ENCODE measurements around the gene CPNE5. TPM values are rescaled to one million over a fixed set of nuclear protein-coding genes. Genes with fewer than 3 reads are reported as not detected.

CPNE5 gene
- total RNA-seq, 1 donor from 2014 or later: 1.00 TPM

DNA sequence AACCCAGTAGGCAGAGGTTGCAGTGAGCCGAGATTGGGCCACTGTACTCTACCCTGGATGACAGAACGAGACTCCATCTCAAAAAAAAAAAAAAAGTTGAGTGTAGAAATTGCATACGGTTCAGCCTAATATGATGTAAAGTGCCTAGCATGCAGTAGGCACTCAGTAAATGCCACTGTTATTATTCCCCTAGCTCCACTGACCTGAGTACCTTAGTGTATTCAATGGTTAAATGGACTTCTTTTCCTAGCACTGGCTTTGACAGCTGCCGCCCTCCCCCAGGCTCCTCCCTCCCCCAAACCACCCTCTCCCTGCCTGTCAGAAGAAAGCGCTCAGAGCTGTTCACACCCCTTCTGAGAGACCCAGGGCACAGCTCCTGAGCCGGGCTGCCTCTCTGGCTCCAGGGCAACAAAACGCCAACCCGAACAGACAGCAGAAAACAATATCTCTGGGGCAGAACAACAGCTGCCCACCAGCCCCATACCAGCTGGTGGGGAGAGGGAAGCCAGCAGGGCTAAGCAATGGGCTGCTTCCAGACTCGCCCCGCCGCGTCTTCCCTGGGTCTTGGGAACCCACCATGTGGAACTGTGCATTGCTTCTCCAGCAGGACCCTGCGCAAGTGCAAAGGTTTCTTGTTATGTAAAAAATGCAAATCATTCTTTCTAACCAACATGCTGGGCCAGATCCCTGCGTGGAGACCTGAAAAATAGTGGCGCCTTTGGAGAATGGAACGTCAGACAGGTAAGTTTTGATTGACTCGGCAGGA is 4.5 kb downstream of the CPNE5 start:
- ATAC-seq: no peak

DNA sequence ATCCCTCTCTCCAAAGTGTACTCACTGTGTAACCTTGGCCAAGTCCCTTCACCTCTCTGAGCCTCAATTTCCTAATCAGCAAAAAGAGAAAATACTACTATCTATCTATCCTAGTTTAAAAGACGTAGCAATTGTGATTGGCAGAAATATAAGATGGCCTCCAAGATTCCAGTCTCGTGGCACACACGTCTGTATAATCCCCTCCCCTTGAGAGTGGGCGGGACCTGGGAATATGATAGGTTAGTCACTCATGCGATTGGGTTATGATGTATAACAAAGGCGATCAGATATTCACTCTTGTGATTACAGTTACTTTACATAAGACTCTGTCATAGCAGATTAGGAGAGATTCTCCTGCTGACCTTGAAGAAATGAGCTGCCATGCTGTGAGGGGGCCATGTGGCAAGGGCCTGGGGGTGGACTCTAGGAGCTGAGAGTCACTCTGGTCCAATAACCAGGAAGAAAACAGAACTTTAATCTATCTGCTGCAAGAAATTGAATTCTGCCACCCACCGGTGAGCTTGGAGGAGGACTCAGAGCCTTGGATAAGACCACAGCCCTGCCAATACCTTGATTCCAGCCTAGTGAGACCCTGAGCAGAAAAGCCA is 6.0 kb downstream of the CPNE5 start:
- no peak for ATAC-seq

DNA sequence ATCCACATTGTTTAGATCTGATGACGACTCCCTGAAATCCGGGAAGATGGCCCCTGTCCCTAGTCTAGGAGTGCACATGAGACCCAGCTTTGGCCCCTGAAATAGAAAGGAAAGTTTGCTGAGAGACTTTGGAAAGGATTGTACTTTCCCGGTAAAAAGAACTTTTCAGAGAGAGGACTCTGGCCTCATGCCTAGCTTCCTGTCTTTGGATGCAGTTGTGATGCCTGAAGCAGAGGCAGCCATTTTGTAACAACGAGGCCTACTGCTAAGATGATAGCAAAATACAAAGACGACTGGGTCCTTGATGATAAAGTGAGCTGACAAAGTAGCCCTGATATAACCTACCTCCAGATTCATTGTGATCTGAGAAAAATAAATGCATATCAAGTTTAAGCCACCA is 6.9 kb downstream of the CPNE5 start:
- ATAC-seq: no peak

DNA sequence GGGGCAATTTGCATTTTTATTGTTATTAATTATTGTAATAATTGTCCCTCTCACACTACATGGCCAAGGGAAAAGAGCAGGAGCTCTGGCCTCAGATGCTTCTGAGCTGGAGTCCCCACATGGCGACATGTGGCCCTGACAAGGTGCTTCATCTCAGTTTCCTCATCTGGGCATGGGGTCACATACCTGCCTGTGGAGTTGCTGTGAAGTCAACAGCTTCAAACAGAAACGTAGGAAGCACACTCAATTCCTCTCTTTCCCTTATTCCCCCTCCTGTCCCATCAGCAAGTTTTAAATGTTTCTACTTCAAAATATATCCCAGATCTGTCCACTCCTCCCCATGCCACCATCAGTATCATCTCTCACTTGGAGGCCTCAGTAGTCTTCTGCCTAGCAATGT is 8.7 kb downstream of the CPNE5 start:
- no peak for ATAC-seq

DNA sequence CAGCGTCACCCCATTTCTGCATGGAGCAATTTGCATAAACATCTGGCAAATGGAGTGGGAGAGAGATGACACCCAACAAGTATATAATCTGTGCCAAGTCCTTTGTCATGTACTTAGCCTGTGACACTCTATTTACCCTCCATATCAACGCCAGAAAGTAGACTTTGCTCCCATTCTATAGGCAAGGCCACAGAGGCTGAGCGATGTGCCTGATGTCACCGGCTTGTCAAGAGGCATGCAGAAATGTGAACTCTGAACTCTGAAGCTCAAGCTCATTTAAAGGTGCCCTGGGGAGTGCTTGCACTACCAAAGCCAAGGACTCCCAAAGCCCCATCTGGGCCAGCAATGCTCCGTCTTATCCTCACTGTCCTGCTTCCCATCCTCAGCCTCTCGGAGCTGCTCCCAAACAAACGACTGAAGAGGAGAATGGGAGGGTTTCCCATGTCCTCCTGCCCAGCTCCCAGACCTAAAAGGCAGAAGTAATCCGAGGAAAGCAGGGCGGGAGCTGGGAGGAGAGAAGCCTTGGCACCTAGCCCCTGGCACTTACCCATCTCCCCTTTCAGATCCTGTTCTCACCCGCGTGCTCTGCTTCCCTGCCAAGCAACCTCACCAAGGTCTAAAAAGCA is 9.2 kb downstream of the CPNE5 start:
- peak; percentile 48 for ATAC-seq

DNA sequence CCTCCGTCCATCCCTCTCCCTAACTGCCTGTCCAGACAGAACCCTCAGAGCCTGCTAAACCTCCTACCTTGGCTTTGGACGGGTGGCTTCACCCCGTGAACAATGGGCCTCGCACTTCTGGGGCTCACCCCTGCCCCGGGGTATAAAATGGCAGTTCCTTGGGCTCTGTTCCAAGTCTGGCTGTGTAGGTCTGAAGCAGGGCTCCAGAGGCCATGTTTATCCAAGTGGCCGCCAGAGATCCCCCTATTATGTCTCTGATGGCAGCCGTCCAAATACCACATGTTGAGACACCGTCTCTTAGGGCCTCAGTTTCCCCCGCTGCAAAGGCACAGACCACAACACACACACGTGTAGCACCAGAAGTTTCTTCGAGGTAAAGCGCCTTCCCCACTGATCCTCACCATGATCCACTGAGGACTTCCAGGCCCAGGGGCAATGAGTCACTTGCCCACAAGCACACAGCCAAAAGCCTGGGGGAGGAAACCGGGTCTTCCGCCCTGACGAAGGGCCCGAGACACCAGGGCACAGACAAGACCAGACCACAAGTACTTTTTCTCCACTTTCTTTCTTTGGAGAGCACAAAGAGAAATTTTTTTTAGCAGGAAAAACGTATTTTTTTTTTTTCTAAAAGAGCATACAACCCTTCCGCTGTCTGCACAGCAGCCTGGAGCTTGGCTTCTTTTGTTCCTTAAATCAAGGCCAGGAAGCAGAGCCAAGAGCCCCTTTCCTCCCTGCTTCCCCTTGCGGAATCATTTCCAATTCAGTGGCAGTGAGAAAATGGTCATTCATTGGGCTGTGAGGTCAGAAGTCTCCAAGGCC is 11.8 kb downstream of the CPNE5 start:
- ATAC-seq: peak; percentile 72

DNA sequence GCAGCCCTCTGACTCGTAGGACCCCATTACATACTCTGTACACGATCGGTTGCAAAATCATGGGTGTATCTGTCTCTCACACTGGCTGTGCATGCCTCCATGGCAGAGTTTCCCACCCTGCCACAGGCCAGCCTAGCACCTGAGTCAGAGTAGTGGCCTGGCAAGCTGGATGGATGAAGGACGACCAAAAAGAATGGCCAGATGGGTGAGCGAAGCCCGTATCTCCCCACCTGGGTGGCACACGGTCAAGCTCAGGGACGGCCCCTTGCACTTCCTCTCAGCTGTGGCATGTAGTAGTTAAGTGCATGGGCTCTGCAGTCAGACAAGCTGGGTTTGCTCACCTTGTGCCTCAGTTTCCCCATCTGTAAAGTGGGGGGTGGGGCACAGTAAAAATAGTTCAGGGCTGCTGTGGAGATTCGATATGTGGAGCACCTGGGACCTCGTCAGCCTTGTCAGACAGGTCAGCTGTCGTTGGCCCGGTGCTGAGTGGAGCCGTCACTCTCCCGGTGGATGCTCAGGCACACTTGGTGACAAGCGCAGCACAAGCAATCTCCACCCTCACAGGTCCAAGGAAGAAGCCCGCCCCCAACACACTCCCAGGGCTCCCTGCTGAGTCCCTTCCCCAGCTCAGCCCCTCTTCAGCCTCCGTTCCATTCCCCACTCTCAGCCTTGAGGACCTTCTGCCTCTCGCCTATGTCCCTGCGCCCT is 12.6 kb downstream of the CPNE5 start:
- ATAC-seq: peak; percentile 14

DNA sequence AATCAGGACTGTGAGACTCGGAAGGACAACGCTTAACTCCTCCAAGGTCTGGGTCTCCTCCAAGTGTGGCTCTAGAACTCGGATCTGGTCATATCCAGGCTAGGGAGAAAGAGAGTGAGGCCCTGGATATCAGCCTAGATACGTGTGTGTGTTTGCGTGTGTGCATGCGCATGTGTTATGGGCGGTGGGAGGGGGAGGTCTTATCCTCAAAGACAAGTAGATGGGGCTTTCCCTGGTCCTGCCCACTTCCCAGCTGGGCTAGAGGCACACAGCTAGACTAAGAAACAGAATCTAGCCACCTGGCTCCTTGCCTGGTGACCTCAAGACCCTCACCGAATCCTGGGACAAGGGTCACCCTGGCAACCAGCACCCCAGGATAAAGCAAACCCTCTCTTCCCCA is 13.2 kb downstream of the CPNE5 start:
- ATAC-seq: no peak

DNA sequence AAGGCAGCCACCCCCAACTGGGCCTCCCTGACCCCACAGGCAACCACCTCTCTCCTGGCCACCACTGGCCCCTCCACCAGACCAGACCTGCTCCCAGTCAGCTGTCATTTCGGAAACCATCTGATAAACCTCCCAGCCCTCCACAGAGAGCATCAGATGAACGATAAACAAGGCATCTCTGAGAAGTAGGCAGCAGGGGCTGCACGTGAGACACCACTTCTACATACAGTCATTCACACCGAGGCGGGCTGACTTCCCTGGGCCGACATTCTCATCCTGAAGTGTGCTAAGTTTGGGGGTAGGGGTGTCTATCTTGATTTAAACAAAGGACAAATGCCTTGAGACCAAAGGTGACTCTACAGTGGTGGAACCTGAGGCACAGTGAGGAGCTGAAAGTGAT is 13.8 kb downstream of the CPNE5 start:
- ATAC-seq: no peak

DNA sequence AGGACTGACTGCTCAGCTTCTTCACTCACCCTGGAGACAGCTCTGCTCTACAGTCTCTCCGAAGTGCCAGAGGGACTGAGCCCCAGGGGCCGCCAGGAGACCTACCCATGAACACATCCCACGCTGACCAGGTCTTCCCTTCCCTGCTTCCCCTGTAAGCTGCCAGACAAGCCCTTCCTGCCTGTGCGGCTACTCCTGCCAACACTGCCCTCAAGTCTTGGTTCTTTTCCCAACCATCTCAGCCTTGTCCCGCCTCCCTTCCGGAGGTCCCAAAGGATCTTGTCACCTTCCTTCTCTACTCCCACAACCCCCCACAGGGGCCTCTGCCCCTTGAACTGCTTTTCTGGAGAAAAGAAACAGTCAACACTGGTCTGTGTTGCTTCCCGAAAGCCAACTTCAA is 15.0 kb downstream of the CPNE5 start:
- ATAC-seq: no peak

DNA sequence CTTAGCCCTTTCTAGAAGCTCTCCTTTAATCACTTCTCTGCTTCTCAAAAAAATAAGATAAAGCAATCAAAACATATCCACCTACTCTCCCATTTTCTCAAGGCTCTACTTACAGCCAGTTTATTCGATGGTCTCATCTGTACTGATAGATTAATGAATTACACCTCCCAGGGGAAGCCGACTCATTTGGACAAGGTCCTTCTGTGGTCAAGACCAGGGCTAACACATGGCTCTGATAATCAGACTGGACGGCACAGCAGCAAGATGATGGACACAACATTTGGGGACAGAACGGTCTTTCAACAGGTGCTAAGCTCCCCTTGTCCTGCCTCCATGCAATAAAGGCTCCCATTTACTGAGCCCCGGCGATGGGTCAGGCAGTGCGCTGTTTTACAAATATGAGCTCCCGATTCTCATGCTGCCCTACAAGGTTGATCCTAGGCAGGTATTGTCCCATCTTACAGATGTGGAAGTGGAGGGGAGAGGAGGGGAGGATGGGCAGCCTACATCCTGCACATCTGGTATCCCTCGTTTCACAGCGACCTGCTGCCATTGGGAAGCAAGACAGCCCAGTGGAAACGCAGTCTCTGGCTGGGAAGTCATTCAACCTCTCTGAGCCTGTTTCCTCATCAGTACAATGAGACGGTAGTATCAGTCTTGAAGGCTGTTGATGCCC is 15.7 kb downstream of the CPNE5 start:
- ATAC-seq: no peak

DNA sequence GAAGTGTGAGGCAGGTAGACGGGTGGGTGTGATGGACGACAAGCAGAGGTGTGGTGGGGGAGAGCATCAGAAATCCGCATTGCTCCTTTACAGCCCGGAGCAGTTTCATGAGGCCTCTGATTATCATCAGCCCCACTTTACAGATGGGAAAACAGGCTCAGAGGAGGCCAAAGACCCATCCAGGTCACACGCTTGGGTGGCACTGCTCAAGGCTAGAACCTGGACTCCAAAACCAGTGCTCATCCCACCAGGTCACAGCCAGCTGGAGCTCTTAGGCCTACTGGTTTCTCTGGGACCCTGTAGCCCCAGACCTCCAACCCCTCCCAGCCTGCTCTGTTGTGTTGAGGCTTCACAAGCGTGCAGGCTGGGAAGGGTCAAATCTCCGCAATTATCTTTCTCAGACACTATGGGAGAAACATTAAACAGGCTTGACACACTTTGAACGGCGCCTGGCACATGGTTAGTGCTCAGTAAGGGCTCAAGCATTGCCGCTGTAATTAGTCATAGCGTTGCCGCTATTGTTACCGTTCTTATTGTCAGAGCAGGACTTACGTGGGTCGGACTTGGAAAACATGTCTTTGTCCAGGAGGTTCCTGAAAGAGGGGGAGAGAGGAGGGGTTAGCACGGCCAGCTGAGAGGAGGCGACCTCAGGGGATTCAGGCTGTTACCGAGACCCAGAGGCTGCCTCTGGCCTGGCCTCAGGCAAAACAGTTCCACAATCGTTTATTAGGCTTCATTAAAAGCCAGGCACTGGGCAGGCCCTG is 16.6 kb downstream of the CPNE5 start:
- ATAC-seq: peak; percentile 68

DNA sequence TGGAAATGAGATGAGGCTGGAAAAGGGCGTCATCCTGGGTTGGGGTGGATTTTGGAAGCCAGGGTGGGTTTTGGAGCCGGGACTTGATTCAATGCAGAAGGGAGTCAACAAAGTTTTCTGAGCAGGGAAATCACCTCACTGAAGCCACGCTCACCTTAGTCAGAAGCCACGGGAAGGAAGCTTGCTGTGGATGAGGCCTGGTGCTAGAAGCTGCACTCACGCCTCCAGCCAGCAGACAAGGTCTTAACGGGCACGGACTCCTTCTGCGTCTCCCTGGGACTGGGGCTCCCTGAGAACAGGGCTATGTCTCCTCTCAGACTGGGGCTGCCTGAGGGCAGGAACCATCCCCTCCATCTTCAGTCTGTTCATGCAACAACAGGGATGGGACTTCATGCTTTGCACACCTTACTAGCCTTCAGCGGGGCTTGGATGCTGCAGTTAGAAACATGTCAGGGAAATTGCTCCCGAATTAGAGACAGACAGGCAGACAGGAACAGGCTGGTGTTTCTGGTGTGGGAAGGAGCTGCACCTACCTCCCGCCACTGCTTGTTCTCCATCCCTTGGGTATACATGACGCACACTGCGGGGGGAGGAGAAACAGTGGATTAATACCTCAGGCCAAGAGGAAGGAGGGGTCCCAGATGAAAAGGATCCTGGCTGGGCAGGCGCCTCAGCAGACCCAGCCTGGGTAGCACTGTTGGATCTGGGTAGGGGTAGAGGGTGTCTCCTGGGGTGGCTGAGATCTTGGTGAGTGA is 17.5 kb downstream of the CPNE5 start:
- peak; percentile 67 for ATAC-seq

DNA sequence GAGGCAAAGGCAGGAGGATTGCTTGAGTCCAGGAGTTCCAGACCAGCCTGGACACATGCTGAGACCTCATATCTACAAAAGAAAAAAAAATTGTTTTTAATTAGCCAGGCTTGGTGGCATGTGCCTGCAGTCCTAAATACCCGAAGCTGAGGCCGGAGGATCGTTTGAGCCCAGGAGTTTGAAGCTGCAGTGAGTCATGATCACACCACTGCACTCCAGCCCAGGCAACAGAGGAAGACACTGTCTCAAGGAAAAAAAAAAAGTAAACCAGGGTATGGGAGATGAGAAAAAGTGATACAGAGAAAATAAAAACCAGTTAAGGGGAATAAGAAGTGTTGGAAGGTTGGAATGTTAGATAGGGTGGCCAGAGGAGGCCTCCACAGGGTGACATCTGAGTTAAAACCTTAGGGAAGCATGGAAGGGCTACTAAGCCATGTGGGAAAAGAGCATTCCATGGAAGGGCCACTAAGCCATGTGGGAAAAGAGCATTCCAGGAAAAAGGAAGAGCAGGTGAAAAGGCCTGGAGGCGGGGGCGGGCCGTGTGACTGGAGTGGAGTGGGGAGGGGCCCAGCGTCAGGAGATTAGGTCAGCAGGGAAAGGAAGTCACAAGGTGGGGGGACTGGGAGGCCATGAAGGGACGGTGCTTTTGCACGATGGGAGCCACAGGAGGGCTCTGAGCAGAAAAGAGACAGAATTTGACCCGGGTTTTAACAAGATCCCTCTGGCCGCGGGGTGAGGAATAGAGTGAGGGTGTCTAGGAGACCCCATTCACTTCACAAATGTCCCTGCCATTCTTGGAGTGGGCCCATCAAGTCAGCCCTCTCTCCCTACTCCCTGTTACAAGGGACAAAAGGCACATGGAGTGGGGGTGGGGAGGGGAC is 18.3 kb downstream of the CPNE5 start:
- ATAC-seq: no peak

DNA sequence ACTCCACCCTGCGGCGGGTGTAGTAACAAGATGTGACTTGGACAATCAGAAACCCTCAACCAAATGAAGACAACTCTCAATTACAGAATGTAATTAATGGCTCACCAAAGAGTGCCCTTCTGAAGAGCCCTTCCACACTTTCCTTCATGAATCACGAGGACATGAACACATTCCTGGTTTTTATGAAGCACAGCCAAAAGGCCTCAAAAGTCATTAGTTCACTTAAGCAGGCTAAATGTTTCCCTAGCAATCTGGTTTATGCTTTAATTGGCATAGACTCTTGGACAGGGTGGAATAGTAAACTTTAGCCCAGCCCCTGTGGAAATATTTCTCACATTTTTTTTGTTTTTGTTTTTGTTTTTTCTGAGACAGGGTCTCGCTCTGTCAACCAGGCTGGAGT is 20.5 kb downstream of the CPNE5 start:
- ATAC-seq: no peak

DNA sequence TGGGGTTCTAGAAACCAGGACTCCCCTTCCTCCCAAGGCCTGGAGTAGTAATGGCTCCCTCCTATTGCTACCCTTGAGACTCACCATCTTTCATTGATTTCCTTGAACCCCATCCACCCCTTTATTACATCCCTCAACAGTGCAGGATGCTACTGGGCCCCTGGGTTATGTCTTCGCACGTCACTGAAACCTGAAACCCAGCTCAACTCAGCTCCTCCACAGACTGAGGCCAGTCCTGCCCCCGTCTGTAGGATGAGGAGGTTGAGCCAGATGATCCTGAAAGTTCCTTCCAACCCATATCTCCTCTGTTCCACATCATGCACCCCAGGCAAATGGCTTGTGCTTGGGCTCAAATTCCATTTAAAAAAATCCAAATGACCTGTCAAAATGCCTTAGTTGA is 21.4 kb downstream of the CPNE5 start:
- no peak for ATAC-seq

DNA sequence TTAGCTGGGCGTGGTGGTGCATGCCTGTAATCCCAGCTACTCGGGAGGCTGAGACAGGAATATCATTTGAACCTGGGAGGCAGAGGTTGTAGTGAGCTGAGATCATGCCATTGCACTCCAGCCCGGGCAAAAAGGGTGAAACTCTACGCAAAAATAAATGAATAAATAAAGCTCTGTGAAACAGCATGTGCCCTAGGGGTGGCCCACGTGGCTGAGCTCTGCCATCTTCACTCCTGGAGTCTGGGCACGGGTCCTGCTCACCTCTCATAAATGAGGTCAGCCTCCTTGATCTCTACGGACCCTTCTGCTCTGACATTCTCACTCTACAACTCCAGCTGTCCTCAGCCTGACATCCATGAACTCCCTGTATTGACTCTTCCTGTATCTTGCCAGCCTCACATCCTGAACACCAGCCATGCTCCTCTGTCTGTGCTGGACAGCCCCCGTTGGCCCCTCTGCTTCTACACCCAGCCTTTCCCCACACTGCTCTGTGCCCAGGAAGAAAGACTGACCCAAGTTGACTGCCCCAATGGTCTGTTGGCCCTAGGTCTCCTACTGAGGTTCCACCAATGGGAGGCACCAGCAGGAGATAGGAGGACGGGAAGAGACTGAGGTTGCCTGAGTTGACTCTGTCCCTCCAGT is 21.9 kb downstream of the CPNE5 start:
- no peak for ATAC-seq

DNA sequence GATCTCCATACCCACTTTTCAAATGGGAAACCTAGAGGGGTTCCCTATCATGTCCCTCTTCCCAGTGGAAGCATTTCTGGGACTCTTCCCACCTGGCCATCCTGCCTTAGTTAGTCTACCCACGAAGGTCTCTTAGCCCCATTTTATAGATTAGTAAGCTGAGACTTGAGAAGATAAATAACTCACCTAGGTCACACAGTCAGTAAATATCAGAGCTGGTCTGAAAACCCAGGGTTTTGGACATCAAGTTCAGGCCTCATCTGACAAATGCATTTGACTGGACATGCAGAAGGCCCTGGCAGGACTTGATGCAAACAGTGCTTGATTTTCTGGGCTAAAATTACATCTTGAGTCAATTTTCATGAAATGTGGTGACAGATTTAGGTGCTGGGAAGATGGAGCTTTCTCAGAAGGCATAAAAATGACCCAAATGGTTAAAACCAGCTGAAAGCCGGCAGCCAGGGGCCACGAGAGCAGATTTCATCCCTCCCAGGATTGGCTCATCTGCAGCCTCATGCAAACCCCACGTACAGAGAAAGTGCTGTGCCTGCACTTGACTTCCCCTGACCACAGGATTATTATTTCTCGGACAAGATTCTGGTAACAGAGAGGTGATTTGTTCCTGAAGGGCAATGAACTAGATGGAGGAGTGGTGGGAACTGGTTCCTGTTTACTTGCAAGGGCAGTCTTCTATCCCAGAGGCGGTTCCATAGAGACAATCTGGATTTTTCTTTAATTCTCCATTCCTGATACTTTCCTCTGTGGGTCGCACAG is 23.1 kb downstream of the CPNE5 start:
- no peak for ATAC-seq
